Neural progenitor cell (in vitro differentiated cells): Measurements from ENCODE around the gene KRTAP2-4.

Experiments
- CTCF ChIP-seq: fragments of 200-600 bp; sonication (generic); IDR thresholded peaks from 2 replicates; pipeline ENCODE4 v1.5.1; 2017; ENCODE audit warnings: antibody characterized with exemption, mild to moderate bottlenecking
- EZH2 ChIP-seq: fragments of 200-600 bp; sonication (generic); IDR thresholded peaks from 2 replicates; pipeline ENCODE4 v1.6.1; 2017; ENCODE audit warnings: antibody characterized with exemption, mild to moderate bottlenecking, moderate library complexity

DNA sequence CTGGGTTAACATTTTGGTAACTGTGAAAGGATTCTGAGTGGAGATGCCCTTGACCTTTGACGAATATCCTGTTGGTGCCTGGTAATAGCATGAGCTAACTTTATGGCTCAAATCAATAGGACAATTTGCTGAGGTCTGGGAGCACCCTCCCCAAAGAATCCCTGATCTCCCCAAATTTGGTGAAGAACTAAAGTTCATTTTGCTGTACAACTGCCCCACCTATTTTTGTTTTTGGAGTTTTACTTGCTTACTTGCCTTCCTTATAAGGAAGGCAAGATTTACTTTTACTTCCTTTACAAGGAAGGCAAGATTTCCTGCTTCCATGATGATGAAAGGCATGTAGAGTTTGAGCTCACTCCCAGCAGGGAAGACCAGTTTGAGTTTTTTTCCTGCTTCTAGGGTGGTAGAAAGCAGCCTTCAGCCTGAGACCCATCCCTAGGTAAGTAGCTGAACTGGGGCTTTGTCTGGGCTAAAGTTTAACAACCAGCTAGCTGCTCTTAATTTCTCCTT is 42.3 kb upstream of the KRTAP2-4 start:
- TF ChIP-seq EZH2, result no peak
- no peak for TF ChIP-seq CTCF
